ENCODE results near the gene NAV3. TPM values are rescaled to one million over a fixed set of nuclear protein-coding genes. Genes with fewer than 3 reads are reported as not detected.

The NAV3 gene
- total RNA-seq, 2 donors from 2014 or later: 0.20 to 1.9 TPM

GRCh38 chr12:77979597-77980250 lies 149.0 kb downstream of the NAV3 start:
- Mint-ChIP-seq H3K27ac (no peak overlapping the region), H3K9me3 (no peaks in the 10 kb centered on the region), H3K4me1 (no peaks in the 10 kb centered on the region), H3K27me3 (ENCODE audit: insufficient read depth) (no peaks in the 10 kb centered on the region), H3K36me3 (ENCODE audit: low read depth) (no peaks in the 10 kb centered on the region), H3K4me3 (no peak overlapping the region)
- Histone ChIP-seq H3K36me3 (ENCODE audit: control insufficient read depth, insufficient read depth, low read length) (no peaks in the 10 kb centered on the region), H3K9me3 (ENCODE audit: control insufficient read depth, low read length) (no peaks in the 10 kb centered on the region), H3K9ac (ENCODE audit: extremely low read depth, low read length, poor library complexity, severe bottlenecking) (no peak overlapping the region), H3K4me1 (ENCODE audit: control insufficient read depth, insufficient read depth, low read length) (no peaks in the 10 kb centered on the region), H3K27ac (ENCODE audit: low read depth, low read length) (no peak overlapping the region), H3K27me3 (ENCODE audit: control insufficient read depth, insufficient read depth, low read length, poor library complexity, severe bottlenecking) (no peaks in the 10 kb centered on the region), H3K4me3 (ENCODE audit: low read length) (no peak overlapping the region)
- DNase-seq: no peak
- TF ChIP-seq CTCF (conservative IDR thresholded peaks at IDR 0.05): no peak
- 90 to 91% methylated on average over 2 to 5 of the region's 5 CpGs for WGBS, 2 experiments (ENCODE audit: insufficient coverage in 1 of 2, insufficient read length in 1 of 2)

- H3K27me3 Mint-ChIP-seq (ENCODE audit: insufficient read depth): no peaks in the 10 kb centered on the region
- no peaks in the 10 kb centered on the region for H3K4me1 Mint-ChIP-seq
Observed at GRCh38 chr12:77980782-77981181, 150.1 kb downstream of the NAV3 start.

GRCh38 chr12:77983859-77984258 lies 153.2 kb downstream of the NAV3 start:
- TF ChIP-seq CTCF (conservative IDR thresholded peaks at IDR 0.05): no peak
- Mint-ChIP-seq H3K4me1 (no peaks in the 10 kb centered on the region), H3K27me3 (ENCODE audit: insufficient read depth) (no peaks in the 10 kb centered on the region), H3K27ac (no peak overlapping the region), H3K36me3 (ENCODE audit: low read depth) (no peaks in the 10 kb centered on the region), H3K9me3 (no peaks in the 10 kb centered on the region), H3K4me3 (no peak overlapping the region)
- H3K27ac ChIP-seq (ENCODE audit: low read depth, low read length): no peak overlapping the region
- H3K4me3 ChIP-seq (ENCODE audit: low read length): no peak overlapping the region
- DNase-seq: no peak
- H3K4me1 ChIP-seq (ENCODE audit: control insufficient read depth, insufficient read depth, low read length): no peaks in the 10 kb centered on the region
- no peaks in the 10 kb centered on the region for H3K27me3 ChIP-seq (ENCODE audit: control insufficient read depth, insufficient read depth, low read length, poor library complexity, severe bottlenecking)
- no peaks in the 10 kb centered on the region for H3K9me3 ChIP-seq (ENCODE audit: control insufficient read depth, low read length)
- no peak overlapping the region for H3K9ac ChIP-seq (ENCODE audit: extremely low read depth, low read length, poor library complexity, severe bottlenecking)
- no peaks in the 10 kb centered on the region for H3K36me3 ChIP-seq (ENCODE audit: control insufficient read depth, insufficient read depth, low read length)

More at GRCh38 chr12:77980782-77981181, 150.1 kb downstream of the NAV3 start:
- no peak for DNase-seq
- no peaks in the 10 kb centered on the region for H3K9me3 Mint-ChIP-seq
- Histone ChIP-seq H3K4me3 (ENCODE audit: low read length) (no peak overlapping the region), H3K27me3 (ENCODE audit: control insufficient read depth, insufficient read depth, low read length, poor library complexity, severe bottlenecking) (no peaks in the 10 kb centered on the region), H3K36me3 (ENCODE audit: control insufficient read depth, insufficient read depth, low read length) (no peaks in the 10 kb centered on the region), H3K27ac (ENCODE audit: low read depth, low read length) (no peak overlapping the region), H3K9ac (ENCODE audit: extremely low read depth, low read length, poor library complexity, severe bottlenecking) (no peak overlapping the region), H3K4me1 (ENCODE audit: control insufficient read depth, insufficient read depth, low read length) (no peaks in the 10 kb centered on the region), H3K9me3 (ENCODE audit: control insufficient read depth, low read length) (no peaks in the 10 kb centered on the region)
- WGBS, 2 experiments (ENCODE audit: insufficient coverage in 1 of 2, insufficient read length in 1 of 2): 87 to 88% methylated on average over 2 of the region's 2 CpGs
- H3K36me3 Mint-ChIP-seq (ENCODE audit: low read depth): no peaks in the 10 kb centered on the region
- TF ChIP-seq CTCF (conservative IDR thresholded peaks at IDR 0.05): no peak
- H3K4me3 Mint-ChIP-seq: no peak overlapping the region
- no peak overlapping the region for H3K27ac Mint-ChIP-seq
